ENCODE results near the gene MTA3. TPM values are rescaled to one million over a fixed set of nuclear protein-coding genes. Genes with fewer than 3 reads are reported as not detected.
"Not testable (repeated sequence)": the region's sequence is repeated elsewhere in the genome, so short reads cannot be mapped to it uniquely, and the experiment has no call there.

The MTA3 gene
- total and polyA plus RNA-seq, 7 experiments from 2014 or later = 23.9 to 49.1 (median 30.5) TPM

GRCh38 chr2:42554392-42554791, 14.0 kb upstream of the MTA3 start:
- Histone ChIP-seq H3K4me3 (ENCODE audit: low read length) (no peak overlapping the region), H3K27ac (ENCODE audit: low read depth, low read length) (no peak overlapping the region), H3K36me3 (ENCODE audit: control insufficient read depth in 2 of 3, insufficient read depth in 3 of 3, low read length in 3 of 3) (no peaks in the 10 kb centered on the region), H3K9me3 (ENCODE audit: control insufficient read depth in 2 of 3, low read length in 3 of 3) (no peaks in the 10 kb centered on the region), H3K4me1 (ENCODE audit: control insufficient read depth in 2 of 2, insufficient read depth in 2 of 2, low read length in 2 of 2) (no peaks in the 10 kb centered on the region), H3K27me3 (ENCODE audit: control insufficient read depth in 2 of 2, insufficient read depth in 2 of 2, low read length in 2 of 2) (no peaks in the 10 kb centered on the region)
- CTCF ChIA-PET = interaction anchor here (0.6 kb wide), 1 partner anchor 686 kb away, joined by 3 read pairs; no protein-coding TSS in a partner anchor
- Mint-ChIP-seq H3K36me3 (no peaks in the 10 kb centered on the region), H3K27me3 (no peaks in the 10 kb centered on the region), H3K4me1 (peaks cover 0 to 5% (median 0%) of the 10 kb centered on the region in 7 donors), H3K9me3 (peaks cover 0 to 2% (median 0%) of the 10 kb centered on the region in 11 donors), H3K4me3 (no peak overlapping the region), H3K27ac (peak overlapping the region in 1 of 9 donors; percentile 59)
- no peak for DNase-seq
- intact Hi-C loops (cut with micrococcal nuclease) = no loop called here
- no peak for ATAC-seq
- POLR2A ChIA-PET = no interaction called here

DNA sequence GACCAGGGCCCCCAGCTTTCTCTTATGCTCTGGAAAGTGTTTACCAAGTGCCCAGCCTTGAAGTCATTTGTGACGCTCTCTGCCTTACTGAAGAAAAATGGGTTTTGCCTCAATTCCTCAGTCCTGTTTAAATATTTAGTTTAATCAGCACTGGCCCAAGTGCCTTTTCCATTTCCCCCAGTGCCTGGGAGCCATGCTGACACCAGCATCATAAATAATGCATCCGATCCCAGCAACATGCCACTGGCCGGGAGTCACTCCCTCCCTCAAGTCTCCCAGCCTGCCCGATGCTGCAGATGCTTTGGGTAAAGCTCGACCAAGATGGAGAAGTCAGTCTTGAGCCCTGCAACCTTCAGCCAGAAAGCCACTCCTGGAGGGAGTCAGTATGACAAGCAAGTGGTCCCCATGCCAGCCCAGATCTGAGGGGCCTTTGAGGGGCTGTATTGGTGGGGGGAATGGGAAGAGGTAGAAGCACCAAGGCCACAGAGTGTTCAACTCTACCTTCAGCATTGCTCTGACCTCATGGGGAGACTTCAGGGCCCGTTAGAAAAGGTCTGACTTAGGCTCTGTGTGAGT, 12.0 kb upstream of the MTA3 start:
- no peak overlapping the region for H3K4me3 ChIP-seq (ENCODE audit: low read length)
- DNase-seq (no peak), ATAC-seq (no peak)
- no peaks in the 10 kb centered on the region for H3K9me3 ChIP-seq (ENCODE audit: control insufficient read depth in 2 of 3, low read length in 3 of 3)
- H3K27ac ChIP-seq (ENCODE audit: low read depth, low read length) = no peak overlapping the region
- POLR2A ChIA-PET = no interaction called here
- H3K4me1 Mint-ChIP-seq = peaks cover 0 to 8% (median 0%) of the 10 kb centered on the region in 7 donors
- intact Hi-C loops (cut with micrococcal nuclease) = no loop called here
- CTCF ChIA-PET = no interaction called here
- peaks cover 0 to 3% (median 0%) of the 10 kb centered on the region in 5 donors for H3K27me3 Mint-ChIP-seq
- H3K36me3 Mint-ChIP-seq = peaks cover 0 to 3% (median 0%) of the 10 kb centered on the region in 5 donors
- H3K27ac Mint-ChIP-seq = peak overlapping the region in 1 of 9 donors; percentile 40
- H3K9me3 Mint-ChIP-seq = no peaks in the 10 kb centered on the region
- H3K36me3 ChIP-seq (ENCODE audit: control insufficient read depth in 2 of 3, insufficient read depth in 3 of 3, low read length in 3 of 3) = no peaks in the 10 kb centered on the region
- H3K4me1 ChIP-seq (ENCODE audit: control insufficient read depth in 2 of 2, insufficient read depth in 2 of 2, low read length in 2 of 2) = no peaks in the 10 kb centered on the region
- H3K27me3 ChIP-seq (ENCODE audit: control insufficient read depth in 2 of 2, insufficient read depth in 2 of 2, low read length in 2 of 2) = no peaks in the 10 kb centered on the region
- no peak overlapping the region for H3K4me3 Mint-ChIP-seq

DNA sequence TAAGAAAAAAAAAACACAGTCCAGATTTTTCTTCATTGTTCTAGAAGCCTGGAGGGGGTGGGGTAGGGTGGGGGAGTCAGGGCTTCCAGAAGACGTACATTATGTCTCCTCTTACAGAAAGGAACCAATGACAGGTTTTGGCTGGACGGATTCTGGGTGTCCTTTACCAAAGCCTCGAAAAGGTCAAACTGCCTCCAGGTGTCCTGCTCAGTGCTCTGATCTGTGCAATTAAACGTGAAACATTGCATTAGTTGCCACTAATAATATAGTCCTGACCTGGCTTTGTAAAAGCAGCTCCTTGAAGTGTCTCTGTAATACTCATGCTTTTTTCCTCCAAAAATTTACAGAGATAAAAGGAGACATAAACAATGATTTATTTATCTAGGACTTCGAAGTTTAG, 11.1 kb upstream of the MTA3 start:
- Histone ChIP-seq H3K4me1 (ENCODE audit: control insufficient read depth in 2 of 2, insufficient read depth in 2 of 2, low read length in 2 of 2) (no peaks in the 10 kb centered on the region), H3K9me3 (ENCODE audit: control insufficient read depth in 2 of 3, low read length in 3 of 3) (no peaks in the 10 kb centered on the region), H3K27ac (ENCODE audit: low read depth, low read length) (no peak overlapping the region), H3K27me3 (ENCODE audit: control insufficient read depth in 2 of 2, insufficient read depth in 2 of 2, low read length in 2 of 2) (no peaks in the 10 kb centered on the region), H3K36me3 (ENCODE audit: control insufficient read depth in 2 of 3, insufficient read depth in 3 of 3, low read length in 3 of 3) (no peaks in the 10 kb centered on the region), H3K4me3 (ENCODE audit: low read length) (no peak overlapping the region)
- DNase-seq (no peak), ATAC-seq (no peak)
- Mint-ChIP-seq H3K9me3 (no peaks in the 10 kb centered on the region), H3K4me3 (no peak overlapping the region), H3K27ac (no peak overlapping the region), H3K27me3 (peaks cover 0 to 3% (median 0%) of the 10 kb centered on the region in 5 donors), H3K36me3 (peaks cover 0 to 3% (median 0%) of the 10 kb centered on the region in 5 donors), H3K4me1 (peaks cover 0 to 5% (median 0%) of the 10 kb centered on the region in 7 donors)
- intact Hi-C loops (cut with micrococcal nuclease) = no loop called here
- ChIA-PET POLR2A (no interaction called here), CTCF (no interaction called here)

DNA sequence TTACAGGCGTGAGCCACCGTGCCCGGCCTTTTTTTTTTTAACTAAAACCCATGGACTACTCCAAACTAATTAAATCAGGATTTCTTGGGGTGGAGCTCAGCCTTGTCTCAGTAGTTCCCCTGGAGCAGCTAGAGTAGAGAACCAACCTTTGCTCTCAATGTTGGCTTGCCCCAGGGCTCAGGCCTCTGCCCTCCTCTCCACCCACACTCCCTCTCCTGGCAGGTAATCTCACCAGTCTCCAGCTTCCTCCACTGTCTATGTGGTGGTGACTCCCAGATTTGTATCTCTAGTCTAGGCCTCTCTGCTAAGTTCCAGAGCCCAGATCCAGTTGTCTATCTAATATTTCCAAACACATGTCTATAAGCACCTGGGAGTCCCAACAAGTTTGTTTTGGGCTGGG, 9.6 kb upstream of the MTA3 start:
- Histone ChIP-seq H3K27ac (ENCODE audit: low read depth, low read length) (no peak overlapping the region), H3K27me3 (ENCODE audit: control insufficient read depth in 2 of 2, insufficient read depth in 2 of 2, low read length in 2 of 2) (no peaks in the 10 kb centered on the region), H3K4me3 (ENCODE audit: low read length) (no peak overlapping the region), H3K4me1 (ENCODE audit: control insufficient read depth in 2 of 2, insufficient read depth in 2 of 2, low read length in 2 of 2) (no peaks in the 10 kb centered on the region), H3K9me3 (ENCODE audit: control insufficient read depth in 2 of 3, low read length in 3 of 3) (no peaks in the 10 kb centered on the region), H3K36me3 (ENCODE audit: control insufficient read depth in 2 of 3, insufficient read depth in 3 of 3, low read length in 3 of 3) (no peaks in the 10 kb centered on the region)
- POLR2A ChIA-PET = no interaction called here
- Mint-ChIP-seq H3K9me3 (peaks cover 0 to 2% (median 0%) of the 10 kb centered on the region in 11 donors), H3K27ac (peak overlapping the region in 2 of 9 donors; percentile 25 to 59), H3K4me1 (peaks cover 0 to 11% (median 0%) of the 10 kb centered on the region in 7 donors), H3K36me3 (peaks cover 0 to 3% (median 0%) of the 10 kb centered on the region in 5 donors), H3K4me3 (no peak overlapping the region), H3K27me3 (peaks cover 0 to 3% (median 0%) of the 10 kb centered on the region in 5 donors)
- intact Hi-C loops (cut with micrococcal nuclease) = no loop called here
- DNase-seq (no peak), ATAC-seq (no peak)
- CTCF ChIA-PET = no interaction called here

GRCh38 chr2:42560133-42560532, 8.3 kb upstream of the MTA3 start:
- H3K27me3 Mint-ChIP-seq; H3K27ac ChIP-seq (ENCODE audit: low read depth, low read length); H3K4me3 ChIP-seq (ENCODE audit: low read length); POLR2A ChIA-PET; intact Hi-C loops (cut with micrococcal nuclease); H3K36me3 Mint-ChIP-seq; H3K4me3 Mint-ChIP-seq; H3K4me1 ChIP-seq (ENCODE audit: control insufficient read depth in 2 of 2, insufficient read depth in 2 of 2, low read length in 2 of 2); H3K9me3 Mint-ChIP-seq; ATAC-seq; DNase-seq; H3K27me3 ChIP-seq (ENCODE audit: control insufficient read depth in 2 of 2, insufficient read depth in 2 of 2, low read length in 2 of 2); H3K36me3 ChIP-seq (ENCODE audit: control insufficient read depth in 2 of 3, insufficient read depth in 3 of 3, low read length in 3 of 3); H3K9me3 ChIP-seq (ENCODE audit: control insufficient read depth in 2 of 3, low read length in 3 of 3): not testable (repeated sequence)
- CTCF ChIA-PET = interaction anchor here (0.6 to 0.7 kb wide), 2 partner anchors 65 to 186 kb away, joined by 3 read pairs; no protein-coding TSS in a partner anchor
- Mint-ChIP-seq H3K4me1 (peaks cover 0 to 11% (median 0%) of the 10 kb centered on the region in 7 donors), H3K27ac (peak overlapping the region in 1 of 9 donors; percentile 20)

- no peak overlapping the region for H3K4me3 Mint-ChIP-seq
- CTCF ChIA-PET = interaction anchor here (0.6 to 0.7 kb wide), 2 partner anchors 24 to 187 kb away, joined by 3 to 9 read pairs; no protein-coding TSS in a partner anchor
- peaks cover 0 to 3% (median 0%) of the 10 kb centered on the region in 5 donors for H3K36me3 Mint-ChIP-seq
- no peak for ATAC-seq
- POLR2A ChIA-PET = no interaction called here
- no peak overlapping the region for H3K4me3 ChIP-seq (ENCODE audit: low read length)
- no peaks in the 10 kb centered on the region for H3K4me1 ChIP-seq (ENCODE audit: control insufficient read depth in 2 of 2, insufficient read depth in 2 of 2, low read length in 2 of 2)
- peaks cover 0 to 11% (median 0%) of the 10 kb centered on the region in 7 donors for H3K4me1 Mint-ChIP-seq
- intact Hi-C loops (cut with micrococcal nuclease) = no loop called here
- H3K27me3 ChIP-seq (ENCODE audit: control insufficient read depth in 2 of 2, insufficient read depth in 2 of 2, low read length in 2 of 2) = no peaks in the 10 kb centered on the region
- H3K36me3 ChIP-seq (ENCODE audit: control insufficient read depth in 2 of 3, insufficient read depth in 3 of 3, low read length in 3 of 3) = no peaks in the 10 kb centered on the region
- peak overlapping the region in 5 of 9 donors; percentile 3 to 36 (median 10) for H3K27ac Mint-ChIP-seq
- H3K9me3 ChIP-seq (ENCODE audit: control insufficient read depth in 2 of 3, low read length in 3 of 3) = no peaks in the 10 kb centered on the region
- peaks cover 0 to 3% (median 0%) of the 10 kb centered on the region in 5 donors for H3K27me3 Mint-ChIP-seq
- DNase-seq = no peak
- peaks cover 0 to 3% (median 0%) of the 10 kb centered on the region in 11 donors for H3K9me3 Mint-ChIP-seq
- H3K27ac ChIP-seq (ENCODE audit: low read depth, low read length) = no peak overlapping the region
These were observed 7.5 kb upstream of the MTA3 start for GRCh38 chr2:42560899-42561298.
